ENCODE measurements around the gene PRAME. TPM values are rescaled to one million over a fixed set of nuclear protein-coding genes. Genes with fewer than 3 reads are reported as not detected.

The PRAME gene
- total RNA-seq, 1 donor from 2014 or later = not detected

DNA sequence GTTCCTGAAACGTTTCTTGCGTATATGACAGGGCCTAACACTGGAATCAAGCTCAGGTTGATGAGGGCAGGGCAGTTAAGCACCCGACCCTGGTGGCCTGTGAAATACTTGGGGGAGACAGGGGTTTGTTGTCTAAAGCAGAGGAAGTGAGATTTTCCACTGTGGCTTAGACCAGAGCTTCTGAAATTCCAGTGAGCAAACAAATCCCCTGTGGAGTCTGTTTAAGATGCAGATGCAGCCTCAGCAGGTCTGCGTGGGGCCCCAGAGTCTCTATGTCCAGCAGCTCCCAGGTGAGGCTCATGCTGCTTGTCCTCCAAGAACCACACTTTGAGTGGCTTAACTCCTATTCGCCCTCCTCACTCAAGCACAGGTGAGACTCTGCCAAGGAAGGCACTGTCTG lies 39.1 kb upstream of the PRAME start:
- H3K4me1 Mint-ChIP-seq = peaks cover 9% of the 10 kb centered on the region
- H3K27me3 ChIP-seq = peaks cover 98% of the 10 kb centered on the region
- H3K27me3 Mint-ChIP-seq (ENCODE audit: insufficient read depth, low read depth) = peaks cover 14% of the 10 kb centered on the region

DNA sequence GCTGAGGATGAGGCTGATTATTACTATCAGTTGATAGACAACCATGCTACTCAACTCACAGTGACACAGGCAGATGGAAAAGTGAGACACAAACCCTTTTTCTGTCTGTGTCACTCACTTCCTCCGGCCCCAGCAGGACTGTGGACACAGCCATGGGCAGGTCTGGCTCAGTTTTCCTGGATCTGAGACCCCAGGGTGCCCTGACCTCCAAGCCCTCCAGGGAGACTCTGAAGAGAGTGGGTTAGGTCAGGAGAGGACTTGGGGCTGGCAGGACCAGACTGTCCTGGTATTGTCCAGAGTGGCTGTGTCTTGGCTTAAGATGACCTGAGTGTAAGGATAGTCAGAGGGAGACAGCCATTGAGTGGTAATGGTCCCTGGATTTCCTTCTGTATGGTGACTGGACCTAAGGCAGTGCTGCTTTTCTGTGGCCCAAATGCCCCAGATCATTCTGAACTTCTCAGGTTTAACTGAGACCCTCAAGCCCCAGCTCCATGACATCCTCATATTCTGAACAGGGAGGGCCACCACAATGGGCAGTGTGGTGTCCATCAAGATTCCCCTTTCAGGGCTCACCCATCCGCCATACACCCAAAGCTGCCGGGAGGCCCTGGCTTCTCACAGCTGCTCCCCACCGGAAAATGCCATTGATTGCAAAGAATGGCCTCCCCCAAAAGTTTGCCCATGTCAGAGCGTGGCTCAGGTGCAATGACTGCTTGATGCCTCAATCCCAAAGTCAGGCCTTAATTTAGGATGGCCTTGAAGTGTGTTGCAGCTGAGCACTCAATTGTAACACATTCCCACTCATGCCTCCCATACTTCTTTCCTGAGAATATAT lies 36.2 kb upstream of the PRAME start:
- TF ChIP-seq EZH2phosphoT487 (IDR thresholded peaks at IDR 0.05) (no peak), EZH2 (IDR thresholded peaks at IDR 0.05) (no peak)
- TF ChIP-seq, protein P1, sequence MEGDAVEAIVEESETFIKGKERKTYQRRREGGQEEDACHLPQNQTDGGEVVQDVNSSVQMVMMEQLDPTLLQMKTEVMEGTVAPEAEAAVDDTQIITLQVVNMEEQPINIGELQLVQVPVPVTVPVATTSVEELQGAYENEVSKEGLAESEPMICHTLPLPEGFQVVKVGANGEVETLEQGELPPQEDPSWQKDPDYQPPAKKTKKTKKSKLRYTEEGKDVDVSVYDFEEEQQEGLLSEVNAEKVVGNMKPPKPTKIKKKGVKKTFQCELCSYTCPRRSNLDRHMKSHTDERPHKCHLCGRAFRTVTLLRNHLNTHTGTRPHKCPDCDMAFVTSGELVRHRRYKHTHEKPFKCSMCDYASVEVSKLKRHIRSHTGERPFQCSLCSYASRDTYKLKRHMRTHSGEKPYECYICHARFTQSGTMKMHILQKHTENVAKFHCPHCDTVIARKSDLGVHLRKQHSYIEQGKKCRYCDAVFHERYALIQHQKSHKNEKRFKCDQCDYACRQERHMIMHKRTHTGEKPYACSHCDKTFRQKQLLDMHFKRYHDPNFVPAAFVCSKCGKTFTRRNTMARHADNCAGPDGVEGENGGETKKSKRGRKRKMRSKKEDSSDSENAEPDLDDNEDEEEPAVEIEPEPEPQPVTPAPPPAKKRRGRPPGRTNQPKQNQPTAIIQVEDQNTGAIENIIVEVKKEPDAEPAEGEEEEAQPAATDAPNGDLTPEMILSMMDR (IDR thresholded peaks at IDR 0.05) = no peak
- Histone ChIP-seq H3K4me3 (no peak overlapping the region), H3K79me2 (ENCODE audit: low read depth) (no peaks in the 10 kb centered on the region), H3K27ac (no peak overlapping the region), H2AFZ (replicated peaks) (no peak overlapping the region), H3K9ac (no peak overlapping the region), H3K9me3 (ENCODE audit: low read depth) (no peaks in the 10 kb centered on the region), H4K20me1 (ENCODE audit: low read depth) (no peaks in the 10 kb centered on the region), H3K36me3 (no peaks in the 10 kb centered on the region), H3K4me2 (no peak overlapping the region), H3K27me3 (peaks cover 98% of the 10 kb centered on the region), H3K4me1 (no peaks in the 10 kb centered on the region), H3F3A (ENCODE audit: low read depth) (no peaks in the 10 kb centered on the region)
- Mint-ChIP-seq H3K27me3 (ENCODE audit: insufficient read depth, low read depth) (peaks cover 14% of the 10 kb centered on the region), H3K4me1 (peaks cover 9% of the 10 kb centered on the region), H3K36me3 (no peaks in the 10 kb centered on the region), H3K27ac (no peak overlapping the region), H3K9me3 (no peaks in the 10 kb centered on the region), H3K4me3 (no peak overlapping the region)
- DNase-seq (ENCODE audit: low spot score) = no peak

More for the DNA sequence above, 39.1 kb upstream of the PRAME start:
- Histone ChIP-seq H3K79me2 (ENCODE audit: low read depth) (no peaks in the 10 kb centered on the region), H4K20me1 (ENCODE audit: low read depth) (no peaks in the 10 kb centered on the region), H3K4me1 (no peaks in the 10 kb centered on the region), H3K4me2 (no peak overlapping the region), H3F3A (ENCODE audit: low read depth) (no peaks in the 10 kb centered on the region), H3K27ac (no peak overlapping the region), H3K4me3 (no peak overlapping the region), H3K9me3 (ENCODE audit: low read depth) (no peaks in the 10 kb centered on the region), H3K36me3 (no peaks in the 10 kb centered on the region), H3K9ac (no peak overlapping the region), H2AFZ (replicated peaks) (no peak overlapping the region)
- DNase-seq (ENCODE audit: low spot score) = no peak
- Mint-ChIP-seq H3K27ac (no peak overlapping the region), H3K9me3 (no peaks in the 10 kb centered on the region), H3K4me3 (no peak overlapping the region), H3K36me3 (no peaks in the 10 kb centered on the region)
- TF ChIP-seq EZH2 (IDR thresholded peaks at IDR 0.05) (no peak), EZH2phosphoT487 (IDR thresholded peaks at IDR 0.05) (no peak)
- TF ChIP-seq, protein P1 (IDR thresholded peaks at IDR 0.05) = no peak

DNA sequence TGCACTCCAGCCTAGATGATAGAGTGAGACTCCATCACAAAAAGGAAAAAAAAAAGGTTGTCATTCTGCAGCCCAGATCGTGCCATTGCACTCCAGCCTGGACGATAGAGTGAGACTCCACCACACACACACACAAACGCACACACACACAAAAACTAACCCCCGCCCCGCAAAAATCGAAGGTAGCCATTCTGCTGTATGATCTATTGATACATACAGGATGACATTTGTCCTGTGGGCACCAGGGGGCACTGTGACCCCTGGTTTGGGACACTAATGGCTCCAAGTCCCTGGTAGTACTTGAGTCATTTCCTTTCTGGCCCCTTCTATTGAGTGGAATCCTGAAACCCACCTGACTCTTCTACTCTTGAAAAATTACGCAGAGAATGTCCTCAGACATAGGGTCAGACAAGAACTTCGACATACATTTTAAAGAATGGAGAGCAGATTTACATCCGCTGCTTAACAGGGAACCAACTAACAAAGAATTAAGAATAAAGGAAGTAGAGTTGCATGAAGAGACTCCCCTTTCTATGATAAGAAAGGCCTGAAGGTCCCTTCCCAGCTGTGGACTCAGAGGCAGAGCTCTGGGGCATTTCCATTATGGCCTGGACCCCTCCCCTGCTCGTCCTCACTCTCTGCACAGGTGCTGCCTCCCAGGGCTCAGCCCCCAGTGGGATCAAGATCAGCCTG lies 35.0 kb upstream of the PRAME start:
- H4K20me1 ChIP-seq (ENCODE audit: low read depth) = no peaks in the 10 kb centered on the region
- no peaks in the 10 kb centered on the region for H3F3A ChIP-seq (ENCODE audit: low read depth)
- H3K9me3 ChIP-seq (ENCODE audit: low read depth) = no peaks in the 10 kb centered on the region
- no peak for TF ChIP-seq EZH2phosphoT487 (IDR thresholded peaks at IDR 0.05)
- TF ChIP-seq, protein P1 (IDR thresholded peaks at IDR 0.05) = peak; percentile 79
- peaks cover 9% of the 10 kb centered on the region for H3K4me1 Mint-ChIP-seq
- H3K27ac Mint-ChIP-seq = no peak overlapping the region
- no peak overlapping the region for H3K4me3 Mint-ChIP-seq
- peaks cover 98% of the 10 kb centered on the region for H3K27me3 ChIP-seq
- H3K4me2 ChIP-seq = no peak overlapping the region
- no peaks in the 10 kb centered on the region for H3K4me1 ChIP-seq
- DNase-seq (ENCODE audit: low spot score) = peak; percentile 75
- no peaks in the 10 kb centered on the region for H3K36me3 ChIP-seq
- H3K36me3 Mint-ChIP-seq = no peaks in the 10 kb centered on the region
- peaks cover 12% of the 10 kb centered on the region for H3K27me3 Mint-ChIP-seq (ENCODE audit: insufficient read depth, low read depth)
- H2AFZ ChIP-seq (replicated peaks) = no peak overlapping the region
- H3K27ac ChIP-seq = no peak overlapping the region
- no peak overlapping the region for H3K4me3 ChIP-seq
- H3K9ac ChIP-seq = no peak overlapping the region
- H3K9me3 Mint-ChIP-seq = no peaks in the 10 kb centered on the region
- no peaks in the 10 kb centered on the region for H3K79me2 ChIP-seq (ENCODE audit: low read depth)

Data from neural progenitor cell (in vitro differentiated cells).